Stimulated activated CD4-positive, alpha-beta T cell treated with anti-CD3 and anti-CD28 coated beads, Interleukin-1b, Interleukin-23, amount 100 ng/mL, for 1 hour (primary cell): ENCODE data around the gene RBM33.

Experiments
- DNase-seq, 2 donors: peaks; one replicate each; pipeline ENCODE4 v3.0.0-alpha.2; 2020; ENCODE audit warnings: low read depth in 2 of 2

The RBM33 gene

DNA sequence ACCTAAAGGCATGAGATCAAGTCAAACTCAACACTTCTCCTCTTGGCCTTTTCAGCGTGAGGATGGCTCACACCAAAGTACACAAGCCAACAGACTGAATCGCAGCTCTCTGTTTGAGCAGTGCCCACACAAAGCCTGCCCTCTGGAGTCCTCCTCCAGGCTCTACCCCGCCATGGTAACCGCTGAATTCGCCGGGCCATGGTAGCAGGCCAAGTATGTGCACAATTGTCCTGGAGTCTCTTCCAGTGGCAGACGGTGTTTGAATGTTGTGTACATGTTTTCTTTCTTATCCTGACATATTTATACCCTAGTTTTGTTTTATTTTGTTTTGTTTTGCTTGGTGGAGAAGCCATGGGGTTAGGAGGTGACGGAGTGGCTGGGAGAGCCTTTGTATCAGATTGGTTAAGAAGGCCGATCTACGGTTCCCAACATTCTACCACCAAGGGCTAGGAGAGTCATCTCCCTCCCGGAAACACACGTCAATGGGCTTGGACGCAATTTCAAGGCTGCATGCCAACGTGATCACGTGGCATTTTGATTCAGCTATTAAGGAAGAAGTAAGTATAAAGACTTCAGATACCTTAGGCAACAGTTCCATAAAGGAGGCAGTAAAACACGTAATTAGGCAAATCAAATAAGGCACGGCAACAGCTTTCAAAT is 179.9 kb downstream of the RBM33 start:
- DNase-seq, result no peak

- DNase-seq, result no peak
These were observed 180.9 kb downstream of the RBM33 start for GRCh38 chr7:155825336-155825735.

DNA sequence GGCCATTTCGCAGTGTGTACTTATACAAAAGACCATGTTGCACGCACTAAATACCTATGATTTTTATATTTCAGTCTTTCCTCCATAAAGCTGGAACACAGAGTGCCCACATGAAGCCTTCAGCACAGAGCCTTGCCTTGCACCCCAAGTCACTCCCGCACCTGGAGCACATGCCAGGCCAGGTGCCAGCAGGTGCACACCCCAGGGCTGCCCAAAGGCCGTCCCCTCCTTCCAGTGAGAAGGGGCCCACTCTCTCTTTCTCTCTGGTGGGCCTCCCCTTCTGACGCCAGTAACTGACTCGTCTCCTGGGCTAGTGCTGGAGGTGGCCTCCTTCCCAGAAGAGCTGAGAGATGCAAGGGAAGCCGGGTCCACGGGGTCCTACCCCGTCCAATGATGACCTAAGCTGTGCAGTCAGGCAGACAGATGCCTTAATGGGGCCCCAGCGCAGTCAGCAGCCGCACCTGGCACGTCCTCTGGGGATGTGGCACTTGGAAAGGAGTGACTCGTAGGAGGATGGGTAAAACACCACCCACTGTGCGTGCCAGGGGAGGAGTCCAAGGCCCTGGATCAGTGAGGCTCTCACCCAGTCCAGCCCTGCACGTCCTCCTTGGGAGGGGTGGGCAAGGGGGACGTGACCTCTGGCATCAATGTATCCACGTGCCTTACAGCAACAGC is 185.5 kb downstream of the RBM33 start:
- no peak for DNase-seq
